ENCODE measurements around the gene MAP7D2.

DNA sequence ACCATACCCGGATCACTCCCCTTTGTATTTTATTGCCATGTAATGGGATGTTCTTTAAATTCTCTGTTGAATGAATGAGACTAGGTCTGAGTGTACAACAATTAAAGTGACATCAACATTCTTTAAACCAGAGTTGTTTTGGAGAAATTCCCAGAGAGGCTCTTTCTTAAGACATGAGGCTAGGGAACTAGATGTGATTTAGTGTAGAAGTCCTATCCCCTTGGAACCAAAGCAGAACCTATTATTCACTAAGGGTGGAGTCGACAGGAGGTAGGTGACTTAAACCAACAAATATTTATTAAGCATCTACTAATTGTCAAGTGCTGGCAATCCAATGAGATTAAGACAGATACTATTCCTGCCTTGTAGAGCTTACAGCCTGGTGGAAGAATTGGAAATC is 23.3 kb upstream of the MAP7D2 start:
- TF ChIP-seq, protein P1, sequence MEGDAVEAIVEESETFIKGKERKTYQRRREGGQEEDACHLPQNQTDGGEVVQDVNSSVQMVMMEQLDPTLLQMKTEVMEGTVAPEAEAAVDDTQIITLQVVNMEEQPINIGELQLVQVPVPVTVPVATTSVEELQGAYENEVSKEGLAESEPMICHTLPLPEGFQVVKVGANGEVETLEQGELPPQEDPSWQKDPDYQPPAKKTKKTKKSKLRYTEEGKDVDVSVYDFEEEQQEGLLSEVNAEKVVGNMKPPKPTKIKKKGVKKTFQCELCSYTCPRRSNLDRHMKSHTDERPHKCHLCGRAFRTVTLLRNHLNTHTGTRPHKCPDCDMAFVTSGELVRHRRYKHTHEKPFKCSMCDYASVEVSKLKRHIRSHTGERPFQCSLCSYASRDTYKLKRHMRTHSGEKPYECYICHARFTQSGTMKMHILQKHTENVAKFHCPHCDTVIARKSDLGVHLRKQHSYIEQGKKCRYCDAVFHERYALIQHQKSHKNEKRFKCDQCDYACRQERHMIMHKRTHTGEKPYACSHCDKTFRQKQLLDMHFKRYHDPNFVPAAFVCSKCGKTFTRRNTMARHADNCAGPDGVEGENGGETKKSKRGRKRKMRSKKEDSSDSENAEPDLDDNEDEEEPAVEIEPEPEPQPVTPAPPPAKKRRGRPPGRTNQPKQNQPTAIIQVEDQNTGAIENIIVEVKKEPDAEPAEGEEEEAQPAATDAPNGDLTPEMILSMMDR (conservative IDR thresholded peaks at IDR 0.05; ENCODE audit: low read depth, low read length) = no peak
- no peak for TF ChIP-seq EZH2 (IDR thresholded peaks at IDR 0.05; ENCODE audit: low read length, unreplicated experiment)
- no peak for TF ChIP-seq EZH2phosphoT487 (IDR thresholded peaks at IDR 0.05; ENCODE audit: borderline replicate concordance, low read length)
